Activated CD4-positive, alpha-beta T cell treated with anti-CD3 and anti-CD28 coated beads, Interleukin-2, Interleukin-6, amounts not matched to agents 100 ng/mL and 50 ng/mL, durations not matched to agents 16 hours and 8 hours (primary cell): ENCODE measurements around the gene KCTD11.
"Not testable (repeated sequence)": the region's sequence is repeated elsewhere in the genome, so short reads cannot be mapped to it uniquely, and the experiment has no call there.

ENCODE experiments used
- DNase-seq: peaks from one replicate; pipeline ENCODE4 v3.0.0-alpha.2; 2020

The KCTD11 gene

GRCh38 chr17:7347630-7348477 lies 4.1 kb upstream of the KCTD11 start:
- DNase-seq, result no peak

- DNase-seq, result no peak
Observed at GRCh38 chr17:7348478-7349242, 3.3 kb upstream of the KCTD11 start.

GRCh38 chr17:7352503-7352889 lies 534 bp downstream of the KCTD11 start:
- no peak for DNase-seq

GRCh38 chr17:7352910-7353635 lies 1.1 kb downstream of the KCTD11 start:
- no peak for DNase-seq

- peak; percentile 44 for DNase-seq
Observed at GRCh38 chr17:7354262-7354843, 2.4 kb downstream of the KCTD11 start.

- DNase-seq, result no peak
Observed at GRCh38 chr17:7355053-7355452, 3.1 kb downstream of the KCTD11 start, which contains the start of gene TMEM95. TMEM95 (plus strand) TSS chr17:7355156; CDS start chr17:7355205, 49 bp downstream.

- no peak for DNase-seq
Observed at GRCh38 chr17:7355573-7355972, 3.6 kb downstream of the KCTD11 start.

GRCh38 chr17:7356072-7356549 lies 4.1 kb downstream of the KCTD11 start:
- DNase-seq, result peak; percentile 92

- no peak for DNase-seq
Observed at GRCh38 chr17:7356756-7357155, 4.8 kb downstream of the KCTD11 start.

- DNase-seq, result no peak
Observed at GRCh38 chr17:7357381-7357780, 5.4 kb downstream of the KCTD11 start.

GRCh38 chr17:7361906-7362305 lies 9.9 kb downstream of the KCTD11 start:
- no peak for DNase-seq

GRCh38 chr17:7363311-7363710 lies 11.3 kb downstream of the KCTD11 start:
- no peak for DNase-seq

GRCh38 chr17:7365963-7366362 lies 14.0 kb downstream of the KCTD11 start:
- DNase-seq, result not testable (repeated sequence)

GRCh38 chr17:7367083-7367482 lies 15.1 kb downstream of the KCTD11 start:
- DNase-seq, result no peak

GRCh38 chr17:7367918-7368598 lies 16.1 kb downstream of the KCTD11 start:
- no peak for DNase-seq

- DNase-seq, result not testable (repeated sequence)
Observed at GRCh38 chr17:7368599-7368994, 16.6 kb downstream of the KCTD11 start.

GRCh38 chr17:7369825-7370224 lies 17.9 kb downstream of the KCTD11 start:
- DNase-seq, result no peak

- DNase-seq, result no peak
Observed at GRCh38 chr17:7370853-7371252, 18.9 kb downstream of the KCTD11 start.

GRCh38 chr17:7374353-7374752 lies 22.4 kb downstream of the KCTD11 start:
- no peak for DNase-seq

- no peak for DNase-seq
Observed at GRCh38 chr17:7379134-7379533, 27.2 kb downstream of the KCTD11 start.

GRCh38 chr17:7380321-7380720 lies 28.4 kb downstream of the KCTD11 start:
- no peak for DNase-seq
